ENCODE results near the gene AKAP8L.

- TF ChIP-seq FOXP2 (optimal IDR thresholded peaks at IDR 0.05; ENCODE audit: control extremely low read depth, extremely low read length, insufficient read depth) (no peak), EZH2 (IDR thresholded peaks at IDR 0.05) (no peak)
Observed at GRCh38 chr19:15433519-15434069, 14.8 kb upstream of the AKAP8L start.
